ENCODE data around the gene TGIF1. TPM values are rescaled to one million over a fixed set of nuclear protein-coding genes. Genes with fewer than 3 reads are reported as not detected.

TGIF1 gene
- total and polyA plus RNA-seq, 10 of the 15 experiments (the other 5 are each of a cell fraction or from before 2014, with no cell fraction given) = 1.8 to 8.5 (median 6.4) TPM

GRCh38 chr18:3458952-3459853 is 9.2 kb downstream of the TGIF1 start (continued):
- TF ChIP-seq CHD2 (IDR thresholded peaks at IDR 0.05; ENCODE audit: borderline replicate concordance, low read depth, low read length) (no peak), SREBF2 (IDR thresholded peaks at IDR 0.05; ENCODE audit: low read length) (no peak), PRDM15 (CRISPR knock-in tag; IDR thresholded peaks at IDR 0.05) (no peak)

- H3K4me2 ChIP-seq (ENCODE audit: control insufficient read depth, insufficient read depth) = no peak overlapping the region
- no TSS peak for BruUV-seq (replicated peaks)
- FAIRE-seq = no peak
- ChIA-PET POLR2A (interaction anchor here (0.5 to 0.6 kb wide), 2 partner anchors 30 to 198 kb away, joined by 3 read pairs; no protein-coding TSS in a partner anchor), RAD21 (ENCODE audit: unreplicated experiment) (interaction anchor here (1.1 to 3.8 kb wide), 5 partner anchors 12 to 205 kb away, joined by 4 to 20 read pairs (median 9); no protein-coding TSS in a partner anchor), CTCF (interaction anchor here (0.6 to 2.7 kb wide), 7 partner anchors 13 to 823 kb away, joined by 3 to 18 read pairs (median 3); no protein-coding TSS in a partner anchor), SMC1A (ENCODE audit: uncharacterized antibody, unreplicated experiment) (interaction anchor here (0.7 to 3.4 kb wide), 9 partner anchors 8 to 178 kb away, joined by 3 to 16 read pairs (median 4); no protein-coding TSS in a partner anchor)
- H3K9me3 ChIP-seq (replicated peaks; ENCODE audit: control insufficient read depth, insufficient read depth, low read length) = peaks cover 5% of the 10 kb centered on the region; the same call in 2 of the 3 replicates
- TF ChIP-seq ZBTB40 (IDR thresholded peaks at IDR 0.05; ENCODE audit: borderline replicate concordance) (no peak), CBX5 (IDR thresholded peaks at IDR 0.05; ENCODE audit: low read depth) (peak; percentile 82; the same call in 1 of the 2 replicates), PKNOX1 (IDR thresholded peaks at IDR 0.05) (peak; percentile 53; the same call in 1 of the 2 replicates)
- intact Hi-C loops (cut with micrococcal nuclease; ENCODE audit: unreplicated experiment) (no loop called here), in situ Hi-C loops (cut with MboI) (no loop called here)
- H3K27ac ChIP-seq (ENCODE audit: control insufficient read depth, insufficient read depth) = no peak overlapping the region
- no peaks in the 10 kb centered on the region; a peak in 1 of 4 replicates for H3K27me3 ChIP-seq (replicated peaks in 1 of 2; ENCODE audit: control insufficient read depth in 2 of 2, insufficient read depth in 2 of 2, low read length in 1 of 2)
- DNase-seq (ENCODE audit: low read depth, low spot score) = no peak
- no peak overlapping the region for H3K9ac ChIP-seq (ENCODE audit: control insufficient read depth, insufficient read depth, low read length)
- H2AFZ ChIP-seq (ENCODE audit: control insufficient read depth, low read depth, low read length) = no peak overlapping the region
- H4K20me1 ChIP-seq (ENCODE audit: control insufficient read depth, insufficient read depth) = no peaks in the 10 kb centered on the region
- WGBS (ENCODE audit: insufficient coverage, insufficient replicate concordance, low lambda C conversion rate, missing lambda C conversion rate) = 82% methylated on average over 4 of the region's 4 CpGs
- H3K4me3 ChIP-seq = no peak overlapping the region
- no peaks in the 10 kb centered on the region for H3K36me3 ChIP-seq (ENCODE audit: control insufficient read depth in 2 of 2, insufficient read depth in 2 of 2, low read length in 1 of 2)
- no peaks in the 10 kb centered on the region for H3K79me2 ChIP-seq (ENCODE audit: control insufficient read depth, insufficient read depth, low read length)
- no peaks in the 10 kb centered on the region for H3K4me1 ChIP-seq (ENCODE audit: control insufficient read depth, insufficient read depth, low read length)
- no peak for ATAC-seq
Measured at GRCh38 chr18:3460823-3461398, 10.9 kb downstream of the TGIF1 start.

Data from GM12878 (cell line).